ENCODE measurements around the gene RBM3.

GRCh38 chrX:48540028-48540375, 34.3 kb upstream of the RBM3 start:
- no peak for TF ChIP-seq CTCF (IDR thresholded peaks at IDR 0.05; ENCODE audit: insufficient read depth, low read depth, low read length)
- TF ChIP-seq EZH2 (IDR thresholded peaks at IDR 0.05; ENCODE audit: insufficient read depth, low read length), result no peak
